Measurements from ENCODE around the gene PAX8. TPM values are rescaled to one million over a fixed set of nuclear protein-coding genes. Genes with fewer than 3 reads are reported as not detected.

The PAX8 gene
- total RNA-seq, 1 experiment from 2014 or later = 7.5 TPM

DNA sequence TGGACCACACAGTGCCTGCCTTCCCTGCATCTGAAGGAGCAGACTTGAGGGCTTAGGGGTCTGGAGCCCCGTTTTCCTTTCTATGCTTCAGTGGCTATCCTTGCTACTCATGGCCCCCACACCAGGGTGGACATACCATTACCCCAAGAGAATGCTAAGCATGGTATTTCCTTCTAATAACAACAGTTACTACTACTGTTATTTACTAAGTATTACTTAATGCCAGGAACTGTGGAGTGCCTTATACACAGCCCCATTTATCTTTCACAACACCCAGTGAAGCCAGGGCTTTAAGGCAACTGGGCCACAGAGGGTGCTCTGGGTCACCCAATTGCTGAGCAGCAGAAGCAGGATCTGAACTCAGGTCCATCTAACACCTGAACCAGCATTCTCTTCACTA is 5.8 kb upstream of the PAX8 start:
- BruUV-seq (replicated peaks) = no TSS peak
- ChIA-PET POLR2A (no interaction called here), CTCF (interaction anchor here (0.9 kb wide), 1 partner anchor 85 kb away, joined by 3 read pairs; no protein-coding TSS in a partner anchor)

DNA sequence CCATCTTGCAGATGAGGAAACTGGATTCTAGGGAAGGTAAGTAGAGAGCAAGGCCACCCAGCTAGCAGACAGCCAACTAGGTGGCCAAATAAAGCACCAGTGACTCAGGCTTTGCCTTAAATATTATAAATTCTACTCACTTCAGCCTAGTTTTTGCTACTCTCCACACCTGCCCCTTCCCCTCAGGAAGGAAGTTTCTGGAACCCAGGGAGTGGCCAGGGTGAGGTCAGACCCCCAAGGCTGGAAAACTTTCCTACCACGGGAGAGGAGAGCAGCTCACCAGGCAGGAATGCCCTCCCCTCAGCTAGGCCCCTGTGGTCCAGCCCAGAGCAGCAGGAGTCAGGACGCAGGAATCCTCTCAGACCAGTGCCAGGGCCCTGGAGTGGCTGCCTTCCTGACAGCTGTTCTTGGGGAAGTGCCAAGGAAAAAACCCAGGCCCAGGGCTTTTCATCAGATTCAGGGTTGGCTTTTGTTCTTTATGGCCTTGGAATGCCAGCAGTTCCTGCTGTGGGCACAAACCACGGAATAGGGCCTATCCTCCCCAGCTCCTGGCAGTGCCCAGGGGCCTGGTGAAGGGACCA is 5.1 kb upstream of the PAX8 start:
- Mint-ChIP-seq H3K27ac (ENCODE audit: unreplicated experiment) (peak overlapping the region; percentile 59), H3K9me3 (ENCODE audit: unreplicated experiment) (no peaks in the 10 kb centered on the region), H3K27me3 (ENCODE audit: insufficient read depth, unreplicated experiment) (no peaks in the 10 kb centered on the region), H3K36me3 (ENCODE audit: insufficient read depth, unreplicated experiment) (no peaks in the 10 kb centered on the region), H3K4me1 (ENCODE audit: low read depth, unreplicated experiment) (peaks cover 30% of the 10 kb centered on the region), H3K4me3 (ENCODE audit: unreplicated experiment) (no peak overlapping the region)
- TF ChIP-seq, protein P1, sequence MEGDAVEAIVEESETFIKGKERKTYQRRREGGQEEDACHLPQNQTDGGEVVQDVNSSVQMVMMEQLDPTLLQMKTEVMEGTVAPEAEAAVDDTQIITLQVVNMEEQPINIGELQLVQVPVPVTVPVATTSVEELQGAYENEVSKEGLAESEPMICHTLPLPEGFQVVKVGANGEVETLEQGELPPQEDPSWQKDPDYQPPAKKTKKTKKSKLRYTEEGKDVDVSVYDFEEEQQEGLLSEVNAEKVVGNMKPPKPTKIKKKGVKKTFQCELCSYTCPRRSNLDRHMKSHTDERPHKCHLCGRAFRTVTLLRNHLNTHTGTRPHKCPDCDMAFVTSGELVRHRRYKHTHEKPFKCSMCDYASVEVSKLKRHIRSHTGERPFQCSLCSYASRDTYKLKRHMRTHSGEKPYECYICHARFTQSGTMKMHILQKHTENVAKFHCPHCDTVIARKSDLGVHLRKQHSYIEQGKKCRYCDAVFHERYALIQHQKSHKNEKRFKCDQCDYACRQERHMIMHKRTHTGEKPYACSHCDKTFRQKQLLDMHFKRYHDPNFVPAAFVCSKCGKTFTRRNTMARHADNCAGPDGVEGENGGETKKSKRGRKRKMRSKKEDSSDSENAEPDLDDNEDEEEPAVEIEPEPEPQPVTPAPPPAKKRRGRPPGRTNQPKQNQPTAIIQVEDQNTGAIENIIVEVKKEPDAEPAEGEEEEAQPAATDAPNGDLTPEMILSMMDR (IDR thresholded peaks at IDR 0.05; ENCODE audit: insufficient read depth in 1 of 2, low read depth in 1 of 2, low read length in 1 of 2, severe bottlenecking in 1 of 2, unreplicated experiment in 1 of 2) = no peak
- Histone ChIP-seq H3K27me3 (replicated peaks; ENCODE audit: control insufficient read depth, insufficient read depth, low read length) (no peaks in the 10 kb centered on the region), H3K4me1 (peaks cover 25% of the 10 kb centered on the region), H3K9me3 (no peaks in the 10 kb centered on the region), H3K36me3 (ENCODE audit: control insufficient read depth, insufficient read depth, low read length) (no peaks in the 10 kb centered on the region), H3K4me3 (ENCODE audit: low read depth, low read length) (no peak overlapping the region)
- POLR2A ChIA-PET = interaction anchor here (0.6 kb wide), 1 partner anchor 9 kb away, joined by 5 read pairs; no protein-coding TSS in a partner anchor
- CTCF ChIA-PET = interaction anchor here (0.6 to 0.9 kb wide), 5 partner anchors 27 to 146 kb away, joined by 3 read pairs; no protein-coding TSS in a partner anchor
- intact Hi-C loops (cut with micrococcal nuclease; ENCODE audit: unreplicated experiment) = loop anchor here (1.0 to 2.0 kb wide), 3 partner anchors 34 to 79 kb away; no protein-coding TSS in a partner anchor
- no TSS peak for BruUV-seq (replicated peaks)
- DNase-seq = peak in 1 of 2 experiments; percentile 58

More for the DNA sequence above, 5.8 kb upstream of the PAX8 start:
- Histone ChIP-seq H3K36me3 (ENCODE audit: control insufficient read depth, insufficient read depth, low read length) (no peaks in the 10 kb centered on the region), H3K27me3 (replicated peaks; ENCODE audit: control insufficient read depth, insufficient read depth, low read length) (no peaks in the 10 kb centered on the region), H3K4me3 (ENCODE audit: low read depth, low read length) (no peak overlapping the region), H3K9me3 (no peaks in the 10 kb centered on the region), H3K4me1 (peaks cover 30% of the 10 kb centered on the region)
- Mint-ChIP-seq H3K4me3 (ENCODE audit: unreplicated experiment) (no peak overlapping the region), H3K27me3 (ENCODE audit: insufficient read depth, unreplicated experiment) (no peaks in the 10 kb centered on the region), H3K27ac (ENCODE audit: unreplicated experiment) (no peak overlapping the region), H3K36me3 (ENCODE audit: insufficient read depth, unreplicated experiment) (no peaks in the 10 kb centered on the region), H3K4me1 (ENCODE audit: low read depth, unreplicated experiment) (peaks cover 30% of the 10 kb centered on the region), H3K9me3 (ENCODE audit: unreplicated experiment) (no peaks in the 10 kb centered on the region)
- TF ChIP-seq, protein P1 (IDR thresholded peaks at IDR 0.05; ENCODE audit: insufficient read depth in 1 of 2, low read depth in 1 of 2, low read length in 1 of 2, severe bottlenecking in 1 of 2, unreplicated experiment in 1 of 2) = no peak
- intact Hi-C loops (cut with micrococcal nuclease; ENCODE audit: unreplicated experiment) = no loop called here
- DNase-seq = no peak

DNA sequence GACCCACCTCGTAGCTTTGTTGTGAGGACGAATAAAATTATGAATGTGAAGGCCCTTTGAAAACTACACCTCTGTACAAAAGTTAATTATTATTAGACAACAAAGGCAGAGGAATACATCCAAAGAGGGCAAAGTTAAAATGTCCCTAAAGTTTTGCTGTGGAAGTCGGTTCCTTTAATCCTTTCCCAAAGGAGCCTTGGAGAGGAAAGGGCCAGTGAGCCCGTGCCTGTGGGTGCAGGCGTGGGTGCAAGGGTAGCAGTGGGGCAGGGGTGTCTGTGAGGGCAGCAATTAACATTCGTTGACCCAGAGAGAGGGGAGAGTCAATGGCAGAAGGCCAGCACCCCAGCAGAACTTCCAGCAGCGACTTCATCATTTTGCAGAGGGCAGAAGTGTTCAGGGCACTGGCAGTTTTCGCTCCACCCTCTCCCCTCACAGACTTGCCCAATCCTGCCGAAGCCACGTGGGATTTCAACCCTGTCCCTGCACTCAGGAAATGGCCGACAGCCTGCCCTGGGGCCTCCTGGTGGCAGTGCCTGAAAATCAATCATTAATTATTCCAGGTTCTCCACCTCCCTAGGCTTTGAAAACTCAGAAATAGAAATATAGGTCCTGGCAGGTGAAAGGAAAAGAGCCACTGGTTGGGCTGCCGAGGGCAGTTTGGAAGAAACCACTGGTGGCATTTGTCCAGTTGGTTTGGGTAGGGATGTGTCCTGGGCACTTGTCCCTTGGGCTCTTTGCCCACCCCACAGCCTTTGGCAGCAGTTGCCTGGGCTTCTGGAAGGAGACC is 4.2 kb upstream of the PAX8 start:
- no TSS peak for BruUV-seq (replicated peaks)
- H3K36me3 ChIP-seq (ENCODE audit: control insufficient read depth, insufficient read depth, low read length) = no peaks in the 10 kb centered on the region
- Mint-ChIP-seq H3K36me3 (ENCODE audit: insufficient read depth, unreplicated experiment) (no peaks in the 10 kb centered on the region), H3K27ac (ENCODE audit: unreplicated experiment) (peak overlapping the region; percentile 59), H3K4me3 (ENCODE audit: unreplicated experiment) (no peak overlapping the region), H3K9me3 (ENCODE audit: unreplicated experiment) (no peaks in the 10 kb centered on the region), H3K27me3 (ENCODE audit: insufficient read depth, unreplicated experiment) (no peaks in the 10 kb centered on the region), H3K4me1 (ENCODE audit: low read depth, unreplicated experiment) (peaks cover 25% of the 10 kb centered on the region)
- intact Hi-C loops (cut with micrococcal nuclease; ENCODE audit: unreplicated experiment) = loop anchor here (1.0 to 2.0 kb wide), 3 partner anchors 34 to 79 kb away; no protein-coding TSS in a partner anchor
- no peaks in the 10 kb centered on the region for H3K27me3 ChIP-seq (replicated peaks; ENCODE audit: control insufficient read depth, insufficient read depth, low read length)
- ChIA-PET POLR2A (interaction anchor here (0.6 kb wide), 1 partner anchor 8 kb away, joined by 5 read pairs; no protein-coding TSS in a partner anchor), CTCF (interaction anchor here (0.7 to 0.8 kb wide), 2 partner anchors 10 to 52 kb away, joined by 3 read pairs; no protein-coding TSS in a partner anchor)
- peaks cover 25% of the 10 kb centered on the region for H3K4me1 ChIP-seq
- no peak overlapping the region for H3K4me3 ChIP-seq (ENCODE audit: low read depth, low read length)
- peak; percentile 84 to 92 for DNase-seq
- no peaks in the 10 kb centered on the region for H3K9me3 ChIP-seq
- TF ChIP-seq, protein P1 (IDR thresholded peaks at IDR 0.05; ENCODE audit: insufficient read depth in 1 of 2, low read depth in 1 of 2, low read length in 1 of 2, severe bottlenecking in 1 of 2, unreplicated experiment in 1 of 2) = peak; percentile 33 to 38

Measured in Caco-2 (cell line).